ENCODE results near the gene PCDHAC1. TPM values are rescaled to one million over a fixed set of nuclear protein-coding genes. Genes with fewer than 3 reads are reported as not detected.

The PCDHAC1 gene
- total RNA-seq, 4 donors from 2014 or later, result 3.0 to 6.4 (median 3.5) TPM

DNA sequence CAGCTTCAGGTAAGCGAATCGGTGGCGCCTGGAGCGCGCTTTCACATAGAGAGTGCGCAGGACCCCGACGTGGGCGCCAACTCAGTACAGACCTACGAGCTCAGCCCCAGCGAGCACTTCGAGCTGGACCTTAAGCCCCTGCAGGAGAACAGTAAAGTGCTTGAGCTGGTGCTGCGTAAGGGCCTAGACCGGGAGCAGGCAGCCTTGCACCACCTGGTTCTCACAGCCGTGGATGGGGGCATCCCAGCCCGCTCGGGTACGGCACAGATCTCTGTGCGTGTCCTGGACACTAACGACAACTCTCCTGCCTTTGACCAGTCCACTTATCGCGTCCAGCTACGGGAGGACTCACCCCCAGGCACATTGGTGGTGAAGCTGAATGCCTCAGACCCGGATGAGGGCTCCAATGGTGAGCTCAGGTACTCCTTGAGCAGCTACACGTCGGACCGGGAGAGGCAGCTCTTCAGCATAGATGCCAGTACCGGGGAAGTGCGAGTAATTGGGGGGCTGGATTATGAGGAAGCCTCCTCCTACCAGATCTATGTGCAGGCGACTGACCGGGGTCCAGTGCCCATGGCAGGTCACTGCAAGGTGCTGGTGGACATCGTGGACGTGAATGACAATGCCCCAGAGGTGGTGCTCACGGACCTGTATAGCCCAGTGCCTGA, 41.3 kb downstream of the PCDHAC1 start:
- H3K4me1 ChIP-seq, result peaks cover 8 to 16% of the 10 kb centered on the region in 2 donors

DNA sequence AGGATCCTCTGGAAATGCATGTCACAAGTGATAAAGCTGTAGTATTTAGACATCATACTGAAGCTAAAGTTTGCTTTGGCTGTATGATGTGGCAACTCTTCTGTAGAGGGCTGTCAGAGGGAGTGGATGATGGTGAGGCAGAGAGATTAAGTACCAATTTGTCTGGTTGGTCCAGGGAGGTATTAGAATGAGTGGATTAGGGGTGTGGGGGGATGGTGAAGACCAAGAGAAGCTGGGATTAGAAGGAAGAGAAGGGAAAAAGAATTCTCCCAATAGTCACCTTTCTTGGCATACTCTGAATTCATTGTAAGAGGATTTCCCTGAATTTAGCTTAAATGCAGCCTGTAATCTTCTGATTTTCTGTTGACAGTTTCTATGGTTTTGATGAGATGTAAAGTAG, 43.8 kb downstream of the PCDHAC1 start:
- Histone ChIP-seq H3K4me1 (peaks cover 8 to 16% of the 10 kb centered on the region in 2 donors), H3K27ac (no peak overlapping the region), H3K9me3 (no peaks in the 10 kb centered on the region), H3K4me3 (replicated peaks in 1 of 3) (no peak overlapping the region), H3K36me3 (no peaks in the 10 kb centered on the region), H3K27me3 (no peaks in the 10 kb centered on the region)
- TF ChIP-seq POLR2A (IDR thresholded peaks at IDR 0.05), result no peak
- TF ChIP-seq, protein P1, sequence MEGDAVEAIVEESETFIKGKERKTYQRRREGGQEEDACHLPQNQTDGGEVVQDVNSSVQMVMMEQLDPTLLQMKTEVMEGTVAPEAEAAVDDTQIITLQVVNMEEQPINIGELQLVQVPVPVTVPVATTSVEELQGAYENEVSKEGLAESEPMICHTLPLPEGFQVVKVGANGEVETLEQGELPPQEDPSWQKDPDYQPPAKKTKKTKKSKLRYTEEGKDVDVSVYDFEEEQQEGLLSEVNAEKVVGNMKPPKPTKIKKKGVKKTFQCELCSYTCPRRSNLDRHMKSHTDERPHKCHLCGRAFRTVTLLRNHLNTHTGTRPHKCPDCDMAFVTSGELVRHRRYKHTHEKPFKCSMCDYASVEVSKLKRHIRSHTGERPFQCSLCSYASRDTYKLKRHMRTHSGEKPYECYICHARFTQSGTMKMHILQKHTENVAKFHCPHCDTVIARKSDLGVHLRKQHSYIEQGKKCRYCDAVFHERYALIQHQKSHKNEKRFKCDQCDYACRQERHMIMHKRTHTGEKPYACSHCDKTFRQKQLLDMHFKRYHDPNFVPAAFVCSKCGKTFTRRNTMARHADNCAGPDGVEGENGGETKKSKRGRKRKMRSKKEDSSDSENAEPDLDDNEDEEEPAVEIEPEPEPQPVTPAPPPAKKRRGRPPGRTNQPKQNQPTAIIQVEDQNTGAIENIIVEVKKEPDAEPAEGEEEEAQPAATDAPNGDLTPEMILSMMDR (IDR thresholded peaks at IDR 0.05), result no peak
- DNase-seq, result no peak
- intact Hi-C loops (cut with DNase I), result no loop called here

More for the DNA sequence above, 41.3 kb downstream of the PCDHAC1 start:
- no peaks in the 10 kb centered on the region for H3K27me3 ChIP-seq
- peak overlapping the region in 2 of 3 donors; percentile 24 to 53 for H3K4me3 ChIP-seq (replicated peaks in 1 of 3)
- no peak for DNase-seq
- no peaks in the 10 kb centered on the region for H3K36me3 ChIP-seq
- no peaks in the 10 kb centered on the region for H3K9me3 ChIP-seq
- TF ChIP-seq POLR2A (IDR thresholded peaks at IDR 0.05), result no peak
- TF ChIP-seq, protein P1 (IDR thresholded peaks at IDR 0.05), result no peak
- intact Hi-C loops (cut with DNase I), result no loop called here
- WGBS, 2 donors, result 39 to 53% methylated on average over 14 to 18 of the region's 34 CpGs
- no peak overlapping the region for H3K27ac ChIP-seq

DNA sequence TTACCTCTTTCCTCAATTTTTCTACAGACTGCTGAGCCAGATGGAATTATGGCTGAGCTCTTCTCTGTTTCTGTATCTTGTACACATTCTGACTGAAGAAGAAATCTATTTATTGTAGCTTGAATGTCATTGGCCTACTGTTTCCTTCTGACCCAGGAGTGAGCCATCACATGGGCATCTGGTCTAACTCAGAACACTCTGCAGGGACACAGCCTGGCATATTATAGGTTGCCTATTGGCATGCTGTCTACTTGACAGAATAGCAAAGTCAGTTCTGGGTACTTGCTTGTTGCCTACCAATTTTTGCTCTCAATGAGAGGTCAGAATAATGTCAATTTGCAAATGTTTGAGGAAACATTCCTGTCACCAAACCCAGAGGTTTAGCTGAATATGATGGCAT, 47.5 kb downstream of the PCDHAC1 start:
- no peak for DNase-seq
- H3K4me3 ChIP-seq (replicated peaks in 1 of 3), result no peak overlapping the region
- no peaks in the 10 kb centered on the region for H3K9me3 ChIP-seq
- TF ChIP-seq, protein P1 (IDR thresholded peaks at IDR 0.05), result no peak
- TF ChIP-seq POLR2A (IDR thresholded peaks at IDR 0.05), result no peak
- H3K4me1 ChIP-seq, result no peaks in the 10 kb centered on the region
- intact Hi-C loops (cut with DNase I), result no loop called here
- no peaks in the 10 kb centered on the region for H3K27me3 ChIP-seq
- H3K27ac ChIP-seq, result no peak overlapping the region
- no peaks in the 10 kb centered on the region for H3K36me3 ChIP-seq

DNA sequence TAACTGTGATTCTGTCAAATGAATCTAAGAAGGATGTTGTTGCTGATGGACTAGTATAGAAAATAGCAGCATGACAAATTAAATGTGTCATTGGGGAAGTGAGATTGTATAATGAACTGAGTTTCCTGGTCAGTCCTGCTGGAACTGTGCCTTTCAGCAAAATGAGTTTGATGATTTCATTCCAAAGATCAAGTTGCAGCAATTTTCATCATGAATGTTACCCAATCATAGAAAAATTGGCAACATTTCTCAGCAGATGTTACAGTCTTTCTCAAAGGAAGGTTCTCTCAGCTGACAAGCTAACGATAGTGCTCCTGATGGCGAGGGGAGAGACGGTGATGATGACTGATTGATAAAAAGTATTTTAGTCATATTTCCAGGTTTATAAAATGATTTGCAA, 50.9 kb downstream of the PCDHAC1 start:
- intact Hi-C loops (cut with DNase I), result no loop called here
- H3K36me3 ChIP-seq, result no peaks in the 10 kb centered on the region
- no peak for DNase-seq

DNA sequence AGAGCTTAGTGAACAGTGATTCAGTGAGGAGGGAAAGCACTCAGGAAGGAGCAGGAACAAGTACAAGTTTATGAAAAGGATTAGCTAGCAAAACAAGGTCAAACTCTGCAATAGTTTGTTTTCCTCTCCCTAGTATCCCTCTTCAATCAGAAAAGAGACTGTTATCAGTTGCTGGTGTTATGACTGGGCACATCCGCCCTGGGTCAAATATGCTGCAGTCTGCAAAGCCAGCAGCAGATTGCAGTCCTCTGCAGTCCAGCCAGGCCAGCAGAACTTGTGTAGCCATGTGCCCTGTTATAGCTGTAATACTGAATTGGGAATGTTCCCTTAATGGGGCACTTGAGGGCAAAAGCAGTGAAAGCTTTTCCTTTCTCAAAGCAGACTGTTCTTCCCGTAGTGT, 52.2 kb downstream of the PCDHAC1 start:
- Histone ChIP-seq H3K27me3 (no peaks in the 10 kb centered on the region), H3K4me3 (replicated peaks in 1 of 3) (no peak overlapping the region), H3K36me3 (no peaks in the 10 kb centered on the region), H3K27ac (no peak overlapping the region), H3K4me1 (no peaks in the 10 kb centered on the region), H3K9me3 (no peaks in the 10 kb centered on the region)
- peak in 1 of 2 donors; percentile 15 for DNase-seq
- intact Hi-C loops (cut with DNase I), result no loop called here
- WGBS, 2 donors, result 38 to 39% methylated on average over 2 of the region's 2 CpGs
- TF ChIP-seq POLR2A (IDR thresholded peaks at IDR 0.05), result no peak
- TF ChIP-seq, protein P1 (IDR thresholded peaks at IDR 0.05), result no peak

More for the DNA sequence above, 50.9 kb downstream of the PCDHAC1 start:
- 71 to 77% methylated on average over 3 of the region's 3 CpGs for WGBS, 2 donors
- Histone ChIP-seq H3K27me3 (no peaks in the 10 kb centered on the region), H3K4me1 (no peaks in the 10 kb centered on the region), H3K9me3 (no peaks in the 10 kb centered on the region), H3K27ac (no peak overlapping the region), H3K4me3 (replicated peaks in 1 of 3) (no peak overlapping the region)
- TF ChIP-seq POLR2A (IDR thresholded peaks at IDR 0.05), result no peak
- TF ChIP-seq, protein P1 (IDR thresholded peaks at IDR 0.05), result no peak
